ENCODE measurements around the gene POLR1E.
A peak's percentile ranks its signal among the peaks of the same experiment; 100 is the strongest.
"Not testable (repeated sequence)": the region's sequence is repeated elsewhere in the genome, so short reads cannot be mapped to it uniquely, and the experiment has no call there.

Gene POLR1E

GRCh38 chr9:37464426-37465248 lies 21.1 kb upstream of the POLR1E start:
- no peak for TF ChIP-seq CTCF (IDR thresholded peaks at IDR 0.05; ENCODE audit: borderline replicate concordance, insufficient read depth, low read depth, low read length)
- peak overlapping the region; percentile 92 for H3K4me3 ChIP-seq (ENCODE audit: low read depth, low read length)

GRCh38 chr9:37465249-37466036 lies 20.3 kb upstream of the POLR1E start, which contains the start of gene ZBTB5:
ZBTB5 (minus strand) TSS chr9:37465450; CDS start chr9:37442551, 22,899 bp downstream.
- no peak for TF ChIP-seq CTCF (IDR thresholded peaks at IDR 0.05; ENCODE audit: borderline replicate concordance, insufficient read depth, low read depth, low read length)

GRCh38 chr9:37466037-37466709 lies 19.6 kb upstream of the POLR1E start:
- no peak for TF ChIP-seq CTCF (IDR thresholded peaks at IDR 0.05; ENCODE audit: borderline replicate concordance, insufficient read depth, low read depth, low read length)
- H3K4me3 ChIP-seq (ENCODE audit: low read depth, low read length) = peak overlapping the region; percentile 71

More at GRCh38 chr9:37465249-37466036, 20.3 kb upstream of the POLR1E start, which contains the start of gene ZBTB5:
- peak within 1 kb of the TSS; percentile 92 for H3K4me3 ChIP-seq (ENCODE audit: low read depth, low read length)

GRCh38 chr9:37467530-37467929 lies 18.2 kb upstream of the POLR1E start:
- H3K4me3 ChIP-seq (ENCODE audit: low read depth, low read length) = not testable (repeated sequence)

GRCh38 chr9:37468620-37469019 lies 17.1 kb upstream of the POLR1E start:
- no peak overlapping the region for H3K4me3 ChIP-seq (ENCODE audit: low read depth, low read length)
- TF ChIP-seq CTCF (IDR thresholded peaks at IDR 0.05; ENCODE audit: borderline replicate concordance, insufficient read depth, low read depth, low read length) = no peak

- no peak overlapping the region for H3K4me3 ChIP-seq (ENCODE audit: low read depth, low read length)
Measured at GRCh38 chr9:37471942-37472684, 13.6 kb upstream of the POLR1E start.

GRCh38 chr9:37473982-37474381 lies 11.8 kb upstream of the POLR1E start:
- not testable (repeated sequence) for H3K4me3 ChIP-seq (ENCODE audit: low read depth, low read length)

More at GRCh38 chr9:37471942-37472684, 13.6 kb upstream of the POLR1E start:
- no peak for TF ChIP-seq CTCF (IDR thresholded peaks at IDR 0.05; ENCODE audit: borderline replicate concordance, insufficient read depth, low read depth, low read length)

Data from GM12875 (cell line).